Right lobe of liver (tissue), 6 donors: ENCODE results near the gene TNNC2. TPM values are rescaled to one million over a fixed set of nuclear protein-coding genes. Genes with fewer than 3 reads are reported as not detected.

Source experiments
- ATAC-seq, 4 donors: fragments of 200-7000 bp; cut with Tn5 transposase; one replicate each; pipeline ENCODE4 v1.9.1; 2020; ENCODE audit warnings: mild to moderate bottlenecking in 4 of 4, moderate library complexity in 4 of 4
- DNase-seq, 3 donors: peaks; one replicate each; pipeline ENCODE4 v3.0.0-alpha.2; 2020
- H3K27ac ChIP-seq, 3 donors: fragments of 200-600 bp; one replicate each; pipeline ENCODE4 v1.8.0; 2022
- H3K27me3 ChIP-seq, 2 donors: fragments of 200-600 bp; one replicate each; pipeline ENCODE4 v1.8.0; 2022
- H3K36me3 ChIP-seq, 4 donors: fragments of 200-600 bp; sonication (generic) in 1 of 4; one replicate each; pipeline versions ENCODE4 v1.5.1 to v1.8.0; 2017 to 2022; ENCODE audit warnings: control low read depth in 1 of 4
- H3K4me1 ChIP-seq, 4 donors: fragments of 200-600 bp; sonication (generic) in 1 of 4; one replicate each; pipeline versions ENCODE4 v1.5.1 to v1.8.0; 2017 to 2022; ENCODE audit warnings: control low read depth in 1 of 4
- H3K4me3 ChIP-seq, 3 donors: fragments of 200-600 bp; one replicate each; pipeline ENCODE4 v1.8.0; 2022
- H3K9me3 ChIP-seq, 4 donors: fragments of 200-600 bp; sonication (generic) in 1 of 4; one replicate each; pipeline versions ENCODE4 v1.5.1 to v1.8.0; 2017 to 2022; ENCODE audit warnings: control low read depth in 1 of 4
- POLR2A ChIP-seq: fragments of 450-650 bp; IDR thresholded peaks from one replicate; pipeline ENCODE4 v1.6.1; 2017; ENCODE audit warnings: antibody characterized with exemption, mild to moderate bottlenecking
- WGBS: methylation state at CpG from one replicate; pipeline ENCODE4 v1.1.6; 2018; ENCODE audit warnings: low coverage, low lambda C conversion rate; ENCODE audit not compliant: insufficient coverage; ENCODE audit errors: missing lambda C conversion rate; 5-methylcytosine and 5-hydroxymethylcytosine counted together
- intact Hi-C, 2 donors: fragments of 100-400 bp; cut with DNase I; formaldehyde crosslinking; loops; one replicate each; pipeline versions ENCODE4 v1.11.2 to v1.14.1; 2022
- total RNA-seq, 6 experiments: library from RNA; depleted of rRNA in 2 of 6; stranded (reverse); fragments of >200 nt in 2 of 6; fragmentation: NEBNext Ultra II Directional in 3 of 6; extraction: Animal tissue kit (Norgen Biotek cat#: 25700) in 3 of 6; gene quantifications; one replicate each; pipeline versions ENCODE4 v1.1.0 to v1.2.4, GENCODE V29; 2016 to 2023
- TF ChIP-seq, protein P1 (sequence below), 4 donors: fragments of 200-600 bp in 3 of 4; fragments of 450-650 bp in 1 of 4; IDR thresholded peaks; one replicate each; pipeline versions ENCODE4 v1.5.1 to v1.8.0; 2016 to 2022; ENCODE audit warnings: antibody characterized with exemption in 4 of 4, mild to moderate bottlenecking in 2 of 4
- donor health status: DM: no; HTN: yes; CAD: no.
- donor health status: DM: no; HTN: no; CAD: no.
- donor health status: DM: no; HTN: no; CAD: no.
- donor health status: DM: no; HTN: yes; CAD: no.
- donor health status: DM: no; HTN: yes; CAD: no.

TNNC2 gene
- total RNA-seq, 6 experiments from 2014 or later, result 0.37 to 3.5 (median 0.86) TPM; not detected in 3

DNA sequence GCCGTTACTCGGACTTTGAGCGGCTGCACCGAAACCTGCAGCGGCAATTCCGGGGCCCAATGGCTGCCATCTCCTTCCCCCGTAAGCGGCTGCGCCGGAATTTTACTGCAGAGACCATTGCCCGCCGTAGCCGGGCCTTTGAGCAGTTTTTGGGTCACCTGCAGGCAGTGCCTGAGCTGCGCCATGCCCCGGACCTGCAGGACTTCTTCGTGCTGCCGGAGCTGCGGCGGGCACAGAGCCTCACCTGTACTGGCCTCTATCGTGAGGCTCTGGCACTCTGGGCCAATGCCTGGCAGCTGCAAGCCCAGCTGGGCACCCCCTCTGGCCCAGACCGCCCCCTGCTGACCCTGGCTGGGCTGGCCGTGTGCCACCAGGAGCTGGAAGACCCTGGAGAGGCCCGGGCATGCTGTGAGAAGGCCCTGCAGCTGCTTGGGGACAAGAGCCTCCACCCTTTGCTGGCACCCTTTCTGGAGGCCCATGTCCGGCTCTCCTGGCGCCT is 13.6 kb upstream of the TNNC2 start:
- TF ChIP-seq, protein P1, sequence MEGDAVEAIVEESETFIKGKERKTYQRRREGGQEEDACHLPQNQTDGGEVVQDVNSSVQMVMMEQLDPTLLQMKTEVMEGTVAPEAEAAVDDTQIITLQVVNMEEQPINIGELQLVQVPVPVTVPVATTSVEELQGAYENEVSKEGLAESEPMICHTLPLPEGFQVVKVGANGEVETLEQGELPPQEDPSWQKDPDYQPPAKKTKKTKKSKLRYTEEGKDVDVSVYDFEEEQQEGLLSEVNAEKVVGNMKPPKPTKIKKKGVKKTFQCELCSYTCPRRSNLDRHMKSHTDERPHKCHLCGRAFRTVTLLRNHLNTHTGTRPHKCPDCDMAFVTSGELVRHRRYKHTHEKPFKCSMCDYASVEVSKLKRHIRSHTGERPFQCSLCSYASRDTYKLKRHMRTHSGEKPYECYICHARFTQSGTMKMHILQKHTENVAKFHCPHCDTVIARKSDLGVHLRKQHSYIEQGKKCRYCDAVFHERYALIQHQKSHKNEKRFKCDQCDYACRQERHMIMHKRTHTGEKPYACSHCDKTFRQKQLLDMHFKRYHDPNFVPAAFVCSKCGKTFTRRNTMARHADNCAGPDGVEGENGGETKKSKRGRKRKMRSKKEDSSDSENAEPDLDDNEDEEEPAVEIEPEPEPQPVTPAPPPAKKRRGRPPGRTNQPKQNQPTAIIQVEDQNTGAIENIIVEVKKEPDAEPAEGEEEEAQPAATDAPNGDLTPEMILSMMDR (IDR thresholded peaks at IDR 0.05), result no peak
- no peak for TF ChIP-seq POLR2A
- Histone ChIP-seq H3K27me3 (no peaks in the 10 kb centered on the region), H3K4me1 (no peaks in the 10 kb centered on the region), H3K4me3 (no peak overlapping the region), H3K27ac (no peak overlapping the region), H3K36me3 (peaks cover 0 to 38% (median 12%) of the 10 kb centered on the region in 4 donors), H3K9me3 (no peaks in the 10 kb centered on the region)
- intact Hi-C loops, result no loop called here
- DNase-seq, result no peak
- peak in 1 of 4 donors; percentile 13 for ATAC-seq
- WGBS, result no CpG with 5 or more reads among the region's 25 CpGs

DNA sequence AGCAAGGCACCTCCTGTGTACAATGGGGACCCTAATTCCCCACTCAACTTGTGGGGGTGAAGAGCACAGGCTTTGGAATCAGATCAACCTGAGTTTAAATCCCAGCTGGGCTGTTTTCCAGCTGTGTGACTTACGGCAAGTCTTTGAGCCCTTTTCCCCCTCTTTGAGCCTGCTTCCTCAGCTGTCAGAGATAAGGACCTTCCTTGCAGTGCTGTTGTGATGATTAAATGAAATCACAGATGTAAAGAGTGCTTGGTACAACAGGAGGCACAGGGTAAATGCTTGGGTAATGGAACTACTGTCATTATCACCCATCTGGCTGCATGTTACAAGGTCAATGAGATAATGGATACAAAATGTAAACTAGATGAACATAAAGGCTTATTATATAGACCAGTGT is 9.7 kb upstream of the TNNC2 start:
- H3K4me1 ChIP-seq, result peaks cover 0 to 7% (median 0%) of the 10 kb centered on the region in 4 donors
- intact Hi-C loops, result no loop called here
- peaks cover 0 to 9% (median 0%) of the 10 kb centered on the region in 4 donors for H3K36me3 ChIP-seq
- no peak overlapping the region for H3K4me3 ChIP-seq
- no peak for DNase-seq
- H3K9me3 ChIP-seq, result no peaks in the 10 kb centered on the region
- no peak for TF ChIP-seq POLR2A
- TF ChIP-seq, protein P1 (IDR thresholded peaks at IDR 0.05), result no peak
- no CpG with 5 or more reads among the region's 1 CpG for WGBS
- H3K27me3 ChIP-seq, result no peaks in the 10 kb centered on the region
- ATAC-seq, result no peak
- no peak overlapping the region for H3K27ac ChIP-seq

GRCh38 chr20:45835825-45836224 is 8.7 kb upstream of the TNNC2 start:
- Histone ChIP-seq H3K4me3 (no peak overlapping the region), H3K27ac (no peak overlapping the region), H3K27me3 (no peaks in the 10 kb centered on the region), H3K9me3 (no peaks in the 10 kb centered on the region), H3K36me3 (peaks cover 0 to 2% (median 0%) of the 10 kb centered on the region in 4 donors), H3K4me1 (peaks cover 0 to 7% (median 0%) of the 10 kb centered on the region in 4 donors)
- 96% methylated on average over 5 of the region's 5 CpGs for WGBS
- DNase-seq, result no peak
- ATAC-seq, result no peak
- intact Hi-C loops, result no loop called here
- TF ChIP-seq, protein P1 (IDR thresholded peaks at IDR 0.05), result no peak
- no peak for TF ChIP-seq POLR2A

- no peak overlapping the region for H3K27ac ChIP-seq
- H3K36me3 ChIP-seq, result no peaks in the 10 kb centered on the region
- H3K4me3 ChIP-seq, result no peak overlapping the region
- WGBS, result 49% methylated on average over 3 of the region's 3 CpGs
- ATAC-seq, result no peak
- intact Hi-C loops, result no loop called here
- no peak for TF ChIP-seq POLR2A
- TF ChIP-seq, protein P1 (IDR thresholded peaks at IDR 0.05), result no peak
- no peaks in the 10 kb centered on the region for H3K27me3 ChIP-seq
- no peak for DNase-seq
- peaks cover 0 to 7% (median 0%) of the 10 kb centered on the region in 4 donors for H3K4me1 ChIP-seq
- H3K9me3 ChIP-seq, result no peaks in the 10 kb centered on the region
Observed at GRCh38 chr20:45835329-45835765, 8.2 kb upstream of the TNNC2 start.
